ENCODE data around the gene TRPV4.

TRPV4 gene

DNA sequence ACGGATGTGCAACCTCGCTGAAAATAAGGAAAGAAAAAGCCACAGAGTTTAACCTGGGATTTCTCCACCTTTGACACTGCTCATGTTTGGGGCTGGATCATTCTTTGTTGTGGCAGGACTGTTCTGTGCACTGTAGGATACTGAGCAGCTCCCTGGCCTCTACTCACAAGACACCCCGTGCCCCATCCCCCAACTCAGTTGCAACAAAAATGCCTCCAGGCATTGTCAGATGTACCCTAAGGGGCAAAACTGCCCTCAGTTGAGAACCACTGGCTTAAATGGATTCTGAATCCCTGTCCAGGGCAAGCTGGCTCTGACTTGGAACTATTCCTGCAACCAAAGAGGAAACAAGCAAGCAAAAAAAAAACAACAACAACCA, 45.0 kb upstream of the TRPV4 start:
- TF ChIP-seq, protein P1, sequence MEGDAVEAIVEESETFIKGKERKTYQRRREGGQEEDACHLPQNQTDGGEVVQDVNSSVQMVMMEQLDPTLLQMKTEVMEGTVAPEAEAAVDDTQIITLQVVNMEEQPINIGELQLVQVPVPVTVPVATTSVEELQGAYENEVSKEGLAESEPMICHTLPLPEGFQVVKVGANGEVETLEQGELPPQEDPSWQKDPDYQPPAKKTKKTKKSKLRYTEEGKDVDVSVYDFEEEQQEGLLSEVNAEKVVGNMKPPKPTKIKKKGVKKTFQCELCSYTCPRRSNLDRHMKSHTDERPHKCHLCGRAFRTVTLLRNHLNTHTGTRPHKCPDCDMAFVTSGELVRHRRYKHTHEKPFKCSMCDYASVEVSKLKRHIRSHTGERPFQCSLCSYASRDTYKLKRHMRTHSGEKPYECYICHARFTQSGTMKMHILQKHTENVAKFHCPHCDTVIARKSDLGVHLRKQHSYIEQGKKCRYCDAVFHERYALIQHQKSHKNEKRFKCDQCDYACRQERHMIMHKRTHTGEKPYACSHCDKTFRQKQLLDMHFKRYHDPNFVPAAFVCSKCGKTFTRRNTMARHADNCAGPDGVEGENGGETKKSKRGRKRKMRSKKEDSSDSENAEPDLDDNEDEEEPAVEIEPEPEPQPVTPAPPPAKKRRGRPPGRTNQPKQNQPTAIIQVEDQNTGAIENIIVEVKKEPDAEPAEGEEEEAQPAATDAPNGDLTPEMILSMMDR (IDR thresholded peaks at IDR 0.05; ENCODE audit: control insufficient read depth, extremely low read depth, insufficient read depth): no peak
- no peak overlapping the region for H3K4me3 ChIP-seq (ENCODE audit: low read depth, low read length)
- no peak for DNase-seq (ENCODE audit: low read depth)

DNA sequence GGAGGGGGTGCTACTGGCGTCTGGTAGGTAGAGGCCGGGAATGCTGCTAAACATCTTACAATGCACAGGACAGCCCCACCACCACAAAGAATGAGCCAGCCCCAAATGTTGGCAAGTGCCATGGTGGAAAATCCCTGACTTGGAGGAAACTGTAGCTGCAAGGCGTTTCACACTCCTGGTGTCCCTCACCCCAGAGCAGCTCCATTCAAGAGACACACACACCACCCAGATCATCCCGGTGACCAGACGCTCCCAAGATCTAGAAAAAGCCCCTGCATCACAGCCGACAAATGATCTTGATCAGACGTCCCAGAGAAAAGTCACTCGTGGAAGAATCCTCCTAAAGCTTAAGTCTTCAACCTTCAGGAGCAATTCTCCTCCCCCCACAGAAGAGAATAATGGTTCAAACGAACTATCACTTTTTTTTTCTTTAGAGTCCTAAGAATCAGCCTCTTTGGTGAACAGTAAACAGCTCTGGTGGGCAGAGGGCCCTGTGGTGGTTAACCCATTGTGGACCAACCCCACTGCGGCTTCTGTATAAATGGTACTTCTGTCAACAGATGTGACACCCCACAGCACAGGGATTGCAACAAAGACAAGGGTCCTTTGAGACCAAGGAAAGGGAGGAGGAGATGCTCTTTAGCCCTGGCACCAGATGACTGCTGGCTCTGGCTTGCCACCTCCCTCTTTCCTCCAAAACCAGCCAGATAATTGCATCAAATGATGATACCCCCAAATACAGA, 44.5 kb upstream of the TRPV4 start:
- no peak for DNase-seq (ENCODE audit: low read depth)
- TF ChIP-seq, protein P1 (IDR thresholded peaks at IDR 0.05; ENCODE audit: control insufficient read depth, extremely low read depth, insufficient read depth): no peak
- H3K4me3 ChIP-seq (ENCODE audit: low read depth, low read length): no peak overlapping the region

DNA sequence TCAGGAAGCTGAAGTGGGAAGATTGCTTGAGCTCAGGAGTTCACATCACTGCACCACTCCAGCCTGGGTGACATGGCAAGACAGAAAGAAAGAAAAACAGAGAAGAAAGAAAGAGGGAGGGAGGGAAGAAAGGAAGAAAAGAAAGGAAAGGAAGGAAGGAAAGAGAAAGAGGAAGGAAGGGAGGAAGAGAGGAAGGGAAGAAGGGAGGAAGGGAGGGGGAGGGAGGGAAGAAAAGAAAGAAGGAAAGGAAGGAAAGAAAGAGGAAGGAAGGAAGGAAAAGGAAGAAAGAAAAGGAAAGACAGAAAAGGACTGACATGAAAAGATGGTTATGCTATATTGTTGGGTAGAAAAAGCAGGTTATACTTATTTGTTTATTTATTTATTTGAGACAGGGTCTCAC, 43.2 kb upstream of the TRPV4 start:
- DNase-seq (ENCODE audit: low read depth): no peak
- TF ChIP-seq, protein P1 (IDR thresholded peaks at IDR 0.05; ENCODE audit: control insufficient read depth, extremely low read depth, insufficient read depth): no peak
- no peak overlapping the region for H3K4me3 ChIP-seq (ENCODE audit: low read depth, low read length)

DNA sequence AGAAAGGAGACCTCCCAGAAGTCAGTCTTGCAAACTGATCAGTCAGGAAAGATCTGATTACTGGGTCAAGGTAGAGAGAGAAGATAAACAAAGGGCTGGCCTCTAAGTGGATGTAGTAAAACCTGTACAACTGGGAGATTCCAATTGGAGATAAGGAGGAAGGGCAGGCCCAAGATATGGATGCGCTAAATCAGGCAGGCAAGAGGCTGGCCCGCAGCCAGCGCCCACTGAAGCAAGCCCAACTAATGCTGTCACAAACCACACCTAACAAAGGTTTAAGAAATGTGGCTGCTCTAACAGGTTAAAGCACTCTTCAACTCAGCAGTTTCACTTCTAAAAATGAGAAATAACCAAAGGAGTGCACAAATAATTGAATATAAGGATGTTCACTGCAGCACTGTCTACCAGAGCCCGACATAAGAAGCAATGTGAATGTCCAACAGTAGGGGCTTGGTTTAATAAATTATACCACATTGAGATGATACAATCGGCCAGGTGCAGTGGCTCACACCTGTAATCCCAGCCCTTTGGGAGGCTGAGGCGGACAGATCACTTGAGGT, 42.5 kb upstream of the TRPV4 start:
- DNase-seq (ENCODE audit: low read depth): peak; percentile 77
- H3K4me3 ChIP-seq (ENCODE audit: low read depth, low read length): no peak overlapping the region
- TF ChIP-seq, protein P1 (IDR thresholded peaks at IDR 0.05; ENCODE audit: control insufficient read depth, extremely low read depth, insufficient read depth): no peak

DNA sequence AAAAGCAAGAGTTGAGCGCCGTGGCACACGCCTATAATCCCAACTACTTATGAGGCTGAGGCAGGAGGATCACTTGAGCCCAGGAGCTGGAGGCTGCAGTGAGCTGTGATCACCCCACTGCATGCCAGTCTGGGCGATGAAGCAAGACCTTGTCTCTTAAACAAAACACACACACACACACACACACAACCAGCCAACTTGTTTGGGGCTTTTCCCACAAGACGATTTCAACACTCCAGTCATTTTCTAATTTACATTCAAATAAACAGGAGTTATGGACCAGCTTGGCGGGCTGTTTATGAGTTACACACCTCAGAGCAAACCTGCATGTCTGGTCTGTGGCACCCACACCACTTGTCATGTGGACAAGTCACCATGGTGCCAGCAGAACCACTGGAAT, 40.5 kb upstream of the TRPV4 start:
- TF ChIP-seq, protein P1 (IDR thresholded peaks at IDR 0.05; ENCODE audit: control insufficient read depth, extremely low read depth, insufficient read depth): no peak

DNA sequence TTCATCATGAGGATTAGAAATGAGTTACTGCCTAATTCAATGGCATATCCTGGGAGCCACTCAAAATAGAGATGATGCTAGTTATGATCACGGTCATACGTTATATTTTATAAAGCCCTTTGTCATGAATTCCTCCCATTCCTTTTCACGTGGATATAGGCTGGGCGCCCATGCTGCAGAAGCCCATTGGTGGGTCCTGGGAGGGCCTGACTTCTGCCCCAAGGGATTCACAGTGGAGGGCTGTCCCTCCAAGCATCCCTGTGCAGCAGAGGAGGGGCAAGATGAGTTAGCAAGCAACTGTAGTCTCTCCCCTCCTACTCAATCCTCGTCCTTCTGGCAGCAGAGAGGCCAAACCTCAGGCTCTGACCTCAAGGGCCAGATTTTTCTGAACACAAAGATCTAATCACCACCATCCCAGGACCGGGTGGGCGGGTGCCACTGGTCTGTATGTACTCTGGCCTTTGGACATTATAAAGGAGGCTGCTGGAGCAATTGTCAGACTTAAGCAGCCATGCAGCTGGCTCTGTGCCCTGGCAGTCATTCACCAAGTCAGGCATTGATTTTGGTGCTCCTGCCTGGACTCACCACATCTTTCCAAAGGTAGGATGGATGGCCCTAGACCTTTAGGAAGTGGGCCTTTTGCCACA, 38.6 kb upstream of the TRPV4 start:
- TF ChIP-seq, protein P1 (IDR thresholded peaks at IDR 0.05; ENCODE audit: control insufficient read depth, extremely low read depth, insufficient read depth): no peak
- no peak for DNase-seq (ENCODE audit: low read depth)
- H3K4me3 ChIP-seq (ENCODE audit: low read depth, low read length): no peak overlapping the region

More for the DNA sequence above, 40.5 kb upstream of the TRPV4 start:
- no peak for DNase-seq (ENCODE audit: low read depth)
- H3K4me3 ChIP-seq (ENCODE audit: low read depth, low read length): no peak overlapping the region

All from LNCaP clone FGC (cell line).